ENCODE results near the gene DHX15. TPM values are rescaled to one million over a fixed set of nuclear protein-coding genes. Genes with fewer than 3 reads are reported as not detected.

Gene DHX15
- polyA plus RNA-seq (2011; rRNA removed) = 53.2 and 97.9 TPM in 2 replicates
- 60.2 and 71.0 TPM in 2 replicates for polyA minus RNA-seq (2011; rRNA and poly(A)+ RNA removed)

DNA sequence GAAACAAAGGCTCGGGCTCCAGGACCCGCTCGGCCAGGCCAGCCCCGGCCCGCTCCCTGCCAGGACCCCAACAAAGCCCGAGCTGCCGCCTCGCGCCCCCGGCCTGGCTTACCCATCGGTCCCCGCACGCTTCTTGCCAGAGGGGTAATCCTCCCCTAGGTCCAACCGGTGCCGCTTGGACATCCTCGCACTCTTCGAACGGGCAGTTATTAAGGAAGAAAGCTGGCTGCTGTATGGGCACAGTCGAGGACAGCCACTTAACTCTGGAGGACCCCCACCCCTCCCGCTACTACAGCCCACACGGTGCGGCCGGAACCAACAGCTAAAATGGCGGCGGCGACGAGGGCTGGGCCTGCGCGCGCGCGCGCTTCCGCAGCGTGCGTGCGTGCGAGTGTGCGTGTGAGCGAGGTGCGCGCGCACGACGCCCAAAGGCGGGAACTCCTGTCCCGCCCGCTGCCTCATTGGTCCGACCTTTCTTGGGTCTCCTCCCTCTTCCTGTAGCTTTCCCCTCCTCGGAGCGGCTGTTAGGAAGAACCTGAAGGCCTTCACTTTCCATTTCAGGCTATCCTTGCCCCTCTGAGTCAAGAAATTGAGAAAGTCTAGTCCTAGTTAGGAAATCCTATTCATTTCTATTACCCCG is at the start of gene DHX15:
TSS of gene DHX15 (minus strand) at position 344 of the 640 bp plus-strand sequence. CDS start at position 183, 161 bp downstream.
- peak; percentile 75 for DNase-seq (ENCODE audit: low read depth)
- ChIA-PET CTCF (interaction anchor here (0.5 to 0.9 kb wide), 3 partner anchors 14 to 345 kb away, joined by 3 read pairs; no protein-coding TSS in a partner anchor), POLR2A (interaction anchor here (0.6 to 1.2 kb wide), 4 partner anchors 26 to 109 kb away, joined by 3 to 13 read pairs (median 4); no protein-coding TSS in a partner anchor)
- no peaks in the 10 kb centered on the region for H3K27me3 ChIP-seq (ENCODE audit: control insufficient read depth, insufficient read depth, low read length)
- TF ChIP-seq, protein P1, sequence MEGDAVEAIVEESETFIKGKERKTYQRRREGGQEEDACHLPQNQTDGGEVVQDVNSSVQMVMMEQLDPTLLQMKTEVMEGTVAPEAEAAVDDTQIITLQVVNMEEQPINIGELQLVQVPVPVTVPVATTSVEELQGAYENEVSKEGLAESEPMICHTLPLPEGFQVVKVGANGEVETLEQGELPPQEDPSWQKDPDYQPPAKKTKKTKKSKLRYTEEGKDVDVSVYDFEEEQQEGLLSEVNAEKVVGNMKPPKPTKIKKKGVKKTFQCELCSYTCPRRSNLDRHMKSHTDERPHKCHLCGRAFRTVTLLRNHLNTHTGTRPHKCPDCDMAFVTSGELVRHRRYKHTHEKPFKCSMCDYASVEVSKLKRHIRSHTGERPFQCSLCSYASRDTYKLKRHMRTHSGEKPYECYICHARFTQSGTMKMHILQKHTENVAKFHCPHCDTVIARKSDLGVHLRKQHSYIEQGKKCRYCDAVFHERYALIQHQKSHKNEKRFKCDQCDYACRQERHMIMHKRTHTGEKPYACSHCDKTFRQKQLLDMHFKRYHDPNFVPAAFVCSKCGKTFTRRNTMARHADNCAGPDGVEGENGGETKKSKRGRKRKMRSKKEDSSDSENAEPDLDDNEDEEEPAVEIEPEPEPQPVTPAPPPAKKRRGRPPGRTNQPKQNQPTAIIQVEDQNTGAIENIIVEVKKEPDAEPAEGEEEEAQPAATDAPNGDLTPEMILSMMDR (IDR thresholded peaks at IDR 0.05; ENCODE audit: insufficient read depth, low read depth, low read length) = 0 out of 2 replicates have a peak, but pooled peaks have one; percentile 4
- no peaks in the 10 kb centered on the region for H3K36me3 ChIP-seq (ENCODE audit: control insufficient read depth, insufficient read depth, low read length)
- peak within 1 kb of the TSS; percentile 99 for H3K4me3 ChIP-seq (ENCODE audit: low read depth, low read length)

- H3K27me3 ChIP-seq (ENCODE audit: control insufficient read depth, insufficient read depth, low read length) = no peaks in the 10 kb centered on the region
- CTCF ChIA-PET = interaction anchor here (0.6 to 1.7 kb wide), 2 partner anchors 8 to 680 kb away, joined by 3 to 7 read pairs; partner anchors contain the start of gene ZCCHC4
- TF ChIP-seq, protein P1 (IDR thresholded peaks at IDR 0.05; ENCODE audit: insufficient read depth, low read depth, low read length) = no peak
- no peak for DNase-seq (ENCODE audit: low read depth)
- H3K36me3 ChIP-seq (ENCODE audit: control insufficient read depth, insufficient read depth, low read length) = no peaks in the 10 kb centered on the region
- POLR2A ChIA-PET = no interaction called here
- no peak overlapping the region for H3K4me3 ChIP-seq (ENCODE audit: low read depth, low read length)
These were observed 47.7 kb upstream of the DHX15 start for GRCh38 chr4:24632011-24632410.

GRCh38 chr4:24630937-24631336 is 46.6 kb upstream of the DHX15 start:
- TF ChIP-seq, protein P1 (IDR thresholded peaks at IDR 0.05; ENCODE audit: insufficient read depth, low read depth, low read length) = no peak
- CTCF ChIA-PET = interaction anchor here (1.0 to 1.7 kb wide), 2 partner anchors 9 to 15 kb away, joined by 3 to 7 read pairs; no protein-coding TSS in a partner anchor
- H3K4me3 ChIP-seq (ENCODE audit: low read depth, low read length) = no peak overlapping the region
- POLR2A ChIA-PET = no interaction called here
- no peak for DNase-seq (ENCODE audit: low read depth)
- no peaks in the 10 kb centered on the region for H3K36me3 ChIP-seq (ENCODE audit: control insufficient read depth, insufficient read depth, low read length)
- no peaks in the 10 kb centered on the region for H3K27me3 ChIP-seq (ENCODE audit: control insufficient read depth, insufficient read depth, low read length)

GRCh38 chr4:24625091-24625490 is 40.7 kb upstream of the DHX15 start:
- DNase-seq (ENCODE audit: low read depth) = no peak
- POLR2A ChIA-PET = no interaction called here
- H3K4me3 ChIP-seq (ENCODE audit: low read depth, low read length) = no peak overlapping the region
- TF ChIP-seq, protein P1 (IDR thresholded peaks at IDR 0.05; ENCODE audit: insufficient read depth, low read depth, low read length) = no peak
- CTCF ChIA-PET = no interaction called here
- peaks cover 2% of the 10 kb centered on the region; the same call in 1 of the 2 replicates for H3K27me3 ChIP-seq (ENCODE audit: control insufficient read depth, insufficient read depth, low read length)
- no peaks in the 10 kb centered on the region for H3K36me3 ChIP-seq (ENCODE audit: control insufficient read depth, insufficient read depth, low read length)

- ChIA-PET CTCF (no interaction called here), POLR2A (no interaction called here)
- no peak for DNase-seq (ENCODE audit: low read depth)
- H3K4me3 ChIP-seq (ENCODE audit: low read depth, low read length) = no peak overlapping the region
- no peaks in the 10 kb centered on the region for H3K36me3 ChIP-seq (ENCODE audit: control insufficient read depth, insufficient read depth, low read length)
- TF ChIP-seq, protein P1 (IDR thresholded peaks at IDR 0.05; ENCODE audit: insufficient read depth, low read depth, low read length) = no peak
- H3K27me3 ChIP-seq (ENCODE audit: control insufficient read depth, insufficient read depth, low read length) = peaks cover 2% of the 10 kb centered on the region; the same call in 1 of the 2 replicates
These were observed 40.0 kb upstream of the DHX15 start for GRCh38 chr4:24624381-24624780.

All from BJ (cell line).